Measurements from ENCODE around the gene ARHGEF28.

The ARHGEF28 gene

DNA sequence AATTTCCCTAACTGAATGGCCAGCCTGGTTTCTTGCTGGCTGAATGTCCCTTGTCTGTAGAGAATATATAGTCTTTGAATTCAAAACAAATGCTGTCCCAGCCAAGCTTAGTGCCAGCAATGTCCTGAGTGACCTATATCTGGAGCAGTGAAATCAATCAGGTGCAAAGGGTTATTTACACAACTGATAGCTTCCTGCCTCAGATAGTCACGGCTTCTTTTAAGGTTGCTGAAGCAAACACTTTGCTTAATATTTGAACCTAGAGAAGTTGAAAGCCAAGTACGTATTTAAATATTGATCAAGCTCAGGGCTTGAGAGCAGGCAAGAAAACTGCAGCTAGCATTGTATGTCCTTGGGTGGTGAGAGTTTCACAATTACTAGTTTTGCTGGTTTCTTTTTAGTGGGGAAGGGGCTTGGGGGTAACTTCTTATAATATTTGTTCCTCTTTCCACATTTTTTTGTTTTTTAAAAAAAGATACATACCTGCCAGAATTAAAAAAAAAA, 2.0 kb upstream of the ARHGEF28 start:
- DNase-seq = no peak

DNA sequence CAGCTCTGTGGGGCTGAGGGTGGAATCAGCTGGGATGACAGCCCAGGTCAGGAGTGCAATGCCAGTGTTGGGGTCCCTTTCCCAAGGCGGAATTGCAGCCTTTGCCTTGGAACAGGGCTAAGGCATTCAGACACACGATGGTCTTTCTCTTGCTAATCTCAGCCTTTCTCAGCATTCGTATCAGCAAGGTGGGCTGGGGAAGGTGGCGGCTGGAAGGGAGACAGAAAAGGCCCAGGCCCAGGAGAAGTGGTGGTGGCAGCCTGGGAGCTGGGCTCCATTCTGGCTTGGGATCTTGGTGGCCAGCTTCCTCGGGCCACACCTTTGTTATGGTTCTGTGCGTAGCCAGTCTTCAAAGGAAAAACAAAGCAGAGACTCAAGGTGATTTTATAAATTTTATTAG, 1.1 kb upstream of the ARHGEF28 start:
- no peak for DNase-seq

DNA sequence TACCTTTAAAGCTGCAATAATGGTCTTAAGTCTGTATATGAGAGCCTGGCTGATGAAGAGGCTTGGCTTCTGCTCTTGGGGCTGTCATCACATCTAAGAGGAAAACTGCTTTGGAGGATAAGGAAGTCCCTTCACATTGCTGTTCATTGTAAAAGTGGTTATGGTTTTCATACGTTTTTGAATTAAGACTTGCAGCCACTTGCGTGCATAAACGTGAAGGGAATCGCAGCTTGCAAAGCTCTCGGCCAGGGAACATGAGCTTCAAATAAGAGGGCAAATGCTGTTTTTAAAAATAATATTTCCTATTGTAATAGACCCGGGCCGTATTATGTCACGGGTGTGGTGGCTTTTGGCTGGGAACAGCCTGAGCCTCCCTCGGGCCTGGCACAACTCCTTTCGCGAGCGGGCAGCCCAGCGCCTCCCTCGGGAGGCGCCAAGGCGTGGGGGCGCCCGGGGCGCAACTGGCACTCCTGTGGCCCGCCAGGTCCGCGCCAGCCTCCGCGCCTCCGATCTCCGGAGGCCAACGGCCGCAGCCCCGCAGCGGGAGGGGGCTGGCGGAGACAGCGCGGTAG, 538 bp upstream of the ARHGEF28 start:
- peak; percentile 72 for DNase-seq

DNA sequence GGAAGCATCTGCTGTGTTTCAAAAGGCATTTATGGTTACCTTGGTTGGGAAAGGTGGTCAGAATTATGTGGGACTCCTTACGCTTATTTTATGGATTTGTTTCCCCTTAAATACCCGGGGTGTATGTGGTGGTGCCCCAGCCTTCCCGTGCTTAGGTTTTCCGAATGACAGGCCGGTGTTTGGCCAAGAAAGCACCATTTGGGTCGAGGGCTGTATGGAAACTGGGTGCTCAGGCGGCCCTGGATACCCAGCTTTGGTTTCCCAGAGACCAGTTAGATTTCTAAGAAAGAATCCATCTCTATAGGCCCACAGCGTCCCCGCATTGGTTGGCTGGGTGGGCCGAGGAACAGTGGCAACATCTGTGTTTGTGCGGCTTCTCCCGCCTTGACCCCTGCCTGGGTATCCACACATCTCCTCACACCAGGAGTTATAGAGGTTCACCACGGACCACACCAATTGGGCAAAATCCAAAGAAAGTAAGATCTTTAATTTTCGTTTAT, 868 bp downstream of the ARHGEF28 start:
- DNase-seq = no peak

DNA sequence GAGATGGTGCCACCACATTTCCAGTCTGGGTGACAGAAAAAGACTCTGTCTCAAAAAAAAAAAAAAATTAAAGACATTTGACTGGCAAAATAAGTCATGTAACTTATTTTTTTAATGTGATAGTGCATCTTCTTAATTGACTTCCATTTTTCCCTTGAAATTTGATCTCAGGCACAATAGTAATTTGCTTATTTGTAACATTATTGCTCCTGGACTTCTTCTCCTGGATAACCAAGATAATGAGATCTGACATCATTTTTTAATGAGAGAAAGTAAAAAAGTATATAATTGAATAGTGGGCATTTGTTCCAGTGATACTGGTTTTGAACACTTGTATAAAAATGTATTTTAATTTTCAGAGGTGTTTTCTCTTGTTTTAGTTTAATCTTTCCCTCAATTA, 3.5 kb downstream of the ARHGEF28 start:
- no peak for DNase-seq

DNA sequence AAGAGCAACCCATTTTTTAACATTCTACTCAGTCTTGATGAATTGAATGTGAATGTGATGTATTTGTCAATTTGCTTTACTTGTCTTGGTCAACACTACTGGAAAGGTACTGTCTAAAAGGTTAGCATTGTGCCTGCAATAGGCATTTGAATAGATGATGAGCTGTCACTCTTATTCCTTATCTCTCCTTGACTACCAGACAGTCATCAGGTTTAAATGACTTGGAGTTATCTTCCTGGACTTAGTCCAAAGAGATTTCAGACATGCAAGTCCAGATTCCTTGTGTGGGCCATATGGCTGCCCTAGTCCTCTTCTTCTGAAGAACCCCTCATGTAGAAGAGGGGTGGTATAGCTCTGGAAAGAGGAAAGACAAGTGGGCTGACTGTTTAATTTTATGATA, 4.8 kb downstream of the ARHGEF28 start:
- no peak for DNase-seq

DNA sequence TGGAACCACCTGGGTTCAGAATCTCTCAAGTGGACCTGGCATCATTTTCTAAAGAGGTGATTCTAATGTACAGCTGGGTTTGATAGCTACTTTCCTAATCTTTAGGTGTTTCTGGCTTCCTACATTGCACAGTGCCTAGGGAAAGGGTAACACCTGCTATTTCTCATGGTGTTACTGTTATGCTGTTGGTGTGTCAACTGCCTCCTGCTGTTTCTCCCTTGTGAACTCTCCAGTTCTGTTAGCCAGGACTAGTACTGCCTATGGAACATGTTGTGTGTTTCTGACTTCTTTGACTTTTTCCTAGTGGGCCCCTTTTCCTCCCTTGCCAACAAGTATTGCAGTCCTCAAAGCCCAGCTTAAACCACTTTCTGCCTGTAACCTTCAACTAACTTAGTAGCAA, 5.5 kb downstream of the ARHGEF28 start:
- DNase-seq = no peak

DNA sequence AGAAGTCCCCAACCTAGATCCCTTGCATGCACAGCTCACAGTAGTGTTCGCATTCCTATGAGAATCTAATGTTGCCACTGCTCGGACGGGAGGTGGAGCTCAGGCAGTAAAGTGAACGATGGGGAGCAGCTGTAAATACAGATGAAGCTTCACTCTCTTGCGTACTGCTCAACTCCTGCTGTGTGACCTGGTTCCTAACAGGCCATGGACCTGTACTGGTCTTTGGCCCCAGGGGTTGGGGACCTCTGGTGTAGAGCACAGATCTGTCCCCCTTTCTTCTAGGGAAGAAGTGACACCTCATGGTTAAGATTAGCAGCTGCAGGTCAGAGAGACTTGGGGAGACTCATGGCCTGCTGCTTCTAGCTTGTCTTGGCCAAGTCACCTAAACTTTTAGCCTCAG, 7.1 kb downstream of the ARHGEF28 start:
- DNase-seq = no peak

DNA sequence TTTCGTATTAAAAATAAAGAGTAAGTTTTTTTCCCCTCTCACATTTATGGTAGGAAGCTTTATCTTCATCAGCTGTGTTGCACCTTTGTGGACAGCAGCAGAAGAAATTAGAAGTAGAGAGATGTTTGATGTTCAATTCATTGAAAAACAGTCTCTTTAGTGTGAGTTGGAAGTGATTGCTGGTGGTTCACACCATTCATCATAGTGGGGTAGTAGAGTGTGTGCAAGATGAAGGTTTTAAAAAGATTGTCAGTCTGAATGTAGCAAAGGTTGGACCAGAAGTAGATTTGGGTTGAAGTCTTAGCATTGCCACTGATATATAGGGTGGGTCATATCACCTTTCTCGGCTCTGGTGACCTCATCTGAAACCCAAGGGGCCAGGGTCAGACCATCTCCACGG, 10.4 kb downstream of the ARHGEF28 start:
- no peak for DNase-seq

DNA sequence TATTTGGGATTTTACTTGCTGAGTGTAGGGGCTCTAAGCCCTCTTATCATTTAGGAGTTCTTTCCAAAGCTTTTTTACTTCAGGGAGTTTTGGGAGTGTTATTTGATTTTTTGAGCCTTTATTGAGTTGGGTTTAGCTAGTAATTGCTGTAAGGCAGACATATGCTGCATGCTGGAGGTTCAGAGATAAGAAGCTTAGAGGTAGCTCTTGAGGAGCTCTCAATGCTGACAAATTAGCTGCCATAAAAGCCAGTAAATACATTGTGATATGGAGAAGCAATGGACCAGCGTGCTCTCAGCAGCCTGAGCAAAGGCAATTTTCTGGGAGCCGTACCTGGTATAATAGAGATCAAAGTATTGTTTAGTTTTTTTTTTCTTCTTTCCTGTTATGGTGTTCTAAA, 11.6 kb downstream of the ARHGEF28 start:
- DNase-seq = no peak

DNA sequence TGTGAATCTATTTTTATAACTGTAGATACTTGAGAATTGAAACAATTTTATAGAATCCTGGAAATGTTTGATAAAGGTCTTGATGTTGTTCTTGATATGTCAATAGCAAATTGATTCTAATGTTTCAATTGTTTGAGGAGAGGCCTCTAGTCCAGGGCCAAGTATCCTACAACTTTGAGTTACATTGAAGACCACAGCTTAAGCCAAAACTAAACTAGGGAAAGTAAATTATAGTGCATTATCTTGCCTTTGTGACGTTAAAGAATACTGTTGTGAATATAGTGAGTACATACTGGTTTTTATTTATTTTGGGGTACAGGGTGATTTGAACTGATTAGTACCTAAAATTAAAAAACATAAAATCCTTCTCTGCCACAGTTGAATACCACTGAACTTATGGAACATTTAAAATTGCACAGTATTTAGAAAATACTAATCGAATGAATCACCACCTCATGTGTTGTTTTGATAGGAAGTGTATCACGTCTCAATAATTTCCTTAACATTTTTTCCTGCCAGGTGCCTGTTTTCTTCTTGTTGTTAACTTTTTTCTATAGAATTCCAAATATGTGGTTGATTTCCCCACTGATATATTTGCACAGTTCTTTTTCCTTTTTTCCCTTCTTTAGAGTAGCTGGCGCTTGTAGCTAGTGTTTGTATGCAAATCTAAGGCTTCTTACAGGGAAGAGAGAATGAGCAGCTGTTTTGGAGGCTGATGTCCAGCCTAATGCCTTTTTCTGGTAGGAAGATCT, 12.5 kb downstream of the ARHGEF28 start:
- DNase-seq = no peak

DNA sequence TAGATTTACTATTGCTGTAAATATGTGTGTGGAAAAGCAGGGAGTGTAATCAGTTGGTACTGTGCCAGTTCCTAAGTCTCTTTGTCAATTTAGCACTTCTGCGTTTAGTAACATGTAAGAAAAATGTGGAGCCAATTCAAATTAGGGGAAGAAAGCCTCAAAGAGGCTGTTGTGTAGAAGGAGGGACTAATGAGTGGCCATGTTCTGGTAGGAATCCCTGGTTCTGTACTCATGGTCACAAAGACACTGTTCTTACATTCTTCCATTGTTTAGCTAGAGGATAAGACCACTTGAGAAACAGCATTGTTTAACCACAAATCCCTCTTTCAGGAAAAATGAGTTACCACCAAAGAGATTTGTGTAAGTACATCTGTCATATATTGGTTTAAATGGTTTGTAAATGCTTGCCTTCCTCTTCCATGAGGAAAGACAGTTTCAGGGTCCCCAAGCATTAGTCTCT, 14.9 kb downstream of the ARHGEF28 start:
- no peak for DNase-seq

DNA sequence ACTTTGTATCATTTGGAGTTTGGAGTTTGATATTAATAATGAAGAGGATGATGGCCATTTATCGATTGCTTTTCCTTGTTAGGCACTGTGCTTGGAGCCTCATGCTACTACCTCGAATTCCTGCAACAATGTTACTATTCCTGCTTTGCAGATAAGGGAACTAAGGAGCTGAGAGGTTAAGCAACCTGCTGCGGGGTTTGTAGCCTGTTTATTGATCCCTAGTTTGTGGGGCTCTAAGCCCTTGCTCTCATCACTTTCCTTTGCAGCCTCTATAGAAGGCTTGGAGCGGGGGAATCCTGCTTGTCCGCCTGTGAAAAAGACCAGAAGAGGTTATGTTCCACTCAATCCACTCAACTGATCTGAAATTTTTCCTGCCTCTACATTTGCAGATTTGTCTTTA, 15.8 kb downstream of the ARHGEF28 start:
- no peak for DNase-seq

DNA sequence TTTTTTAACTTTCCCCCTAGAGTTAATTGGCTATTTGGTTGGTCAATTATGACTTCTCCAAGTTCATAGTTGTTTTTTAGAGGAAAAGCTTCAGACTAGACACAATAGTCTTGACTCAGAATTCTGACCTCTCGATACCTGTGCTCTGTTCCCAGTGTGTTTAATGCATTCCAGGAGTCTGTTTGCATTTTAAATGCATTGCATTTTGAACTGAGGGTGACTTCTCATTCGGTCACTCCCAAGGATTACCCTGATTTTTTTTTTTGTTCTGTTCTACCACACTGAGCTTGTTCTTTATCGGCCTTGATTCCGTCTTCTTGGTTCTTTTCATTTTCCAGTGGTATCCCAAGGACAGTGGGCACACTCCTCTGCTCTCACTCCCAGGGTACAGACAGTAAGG, 16.3 kb downstream of the ARHGEF28 start:
- DNase-seq = no peak

DNA sequence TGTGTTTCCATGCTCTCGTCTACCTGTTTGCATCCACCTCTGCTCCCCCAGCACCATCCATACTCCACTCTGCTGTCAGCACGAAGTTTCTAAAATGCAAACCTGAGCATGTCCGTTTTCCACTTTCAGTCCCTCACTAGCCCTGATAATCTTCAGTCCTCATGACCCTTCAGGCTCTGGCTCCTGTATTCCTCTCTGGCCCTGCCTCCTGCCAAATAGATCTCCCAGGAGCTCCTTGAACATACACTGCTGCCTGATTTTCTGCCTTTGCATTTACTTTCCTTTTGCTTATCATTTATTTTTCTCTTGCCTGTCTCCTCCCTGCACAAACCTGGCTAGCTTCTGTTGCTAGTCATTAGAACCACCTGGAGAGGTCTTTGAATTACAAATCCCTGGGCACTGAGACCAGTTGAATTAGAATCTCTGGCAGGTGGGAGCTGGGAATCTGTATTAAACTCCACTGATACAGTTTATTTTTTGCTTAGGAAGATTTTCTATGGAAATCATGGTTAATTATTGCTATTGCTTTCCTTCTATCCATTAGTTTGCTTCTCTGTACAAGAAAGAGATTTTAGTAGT, 18.5 kb downstream of the ARHGEF28 start:
- DNase-seq = no peak

DNA sequence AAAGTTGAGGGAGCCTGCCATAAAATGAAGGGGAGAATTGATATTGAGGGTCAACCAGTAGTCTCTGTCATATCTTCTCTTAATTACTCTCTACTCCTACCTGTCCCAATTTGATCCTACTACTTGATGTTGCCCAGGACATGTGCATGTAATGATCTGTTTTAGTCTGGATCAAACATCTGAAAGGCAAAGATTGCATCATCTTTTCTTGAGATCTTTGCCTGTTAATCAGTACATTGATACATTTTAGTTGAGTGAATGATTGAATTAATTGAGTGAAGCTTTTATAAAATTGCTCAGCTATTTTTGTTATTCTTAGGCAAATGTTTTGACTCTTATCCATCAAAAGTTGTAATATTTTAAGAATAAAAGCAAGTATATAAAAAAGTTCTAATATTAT, 21.7 kb downstream of the ARHGEF28 start:
- no peak for DNase-seq

DNA sequence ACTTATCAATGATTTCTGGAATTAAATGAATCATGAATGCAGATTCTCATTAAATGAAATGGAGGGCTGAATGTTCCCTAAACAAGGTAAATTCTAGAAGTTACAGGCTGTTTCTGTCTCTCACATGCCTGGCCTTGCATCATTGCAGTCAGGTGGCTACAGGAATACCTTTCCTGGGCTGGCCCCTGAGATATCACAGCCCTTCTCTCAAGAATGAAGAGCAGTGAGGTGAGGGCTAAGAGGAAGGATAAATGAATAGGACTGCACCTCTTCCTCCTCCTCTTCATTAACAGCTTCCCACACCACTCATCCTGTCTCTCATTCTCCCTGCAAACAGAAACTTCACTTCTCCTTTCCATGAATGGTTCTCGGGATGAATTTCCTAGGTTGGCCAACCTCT, 22.5 kb downstream of the ARHGEF28 start:
- no peak for DNase-seq

DNA sequence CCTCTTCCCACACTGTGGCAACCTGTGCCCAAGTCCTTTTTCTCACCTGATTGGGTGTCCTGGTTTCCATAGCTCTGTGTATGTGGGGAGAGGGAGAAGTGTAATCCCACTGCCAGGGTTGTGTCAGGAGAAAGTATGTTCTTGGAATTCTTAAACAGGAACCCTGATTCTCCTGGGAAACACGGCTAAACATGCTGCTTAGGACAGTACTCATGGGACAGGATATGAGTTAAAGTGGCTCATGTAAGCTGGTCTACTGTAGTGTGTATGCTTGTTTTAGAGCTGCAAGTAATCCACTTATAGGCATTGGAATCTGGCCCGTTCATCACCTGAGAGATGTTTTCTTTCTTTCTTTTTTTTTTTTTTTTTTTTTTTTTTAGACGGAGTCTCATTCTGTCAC, 23.9 kb downstream of the ARHGEF28 start:
- DNase-seq = no peak

DNA sequence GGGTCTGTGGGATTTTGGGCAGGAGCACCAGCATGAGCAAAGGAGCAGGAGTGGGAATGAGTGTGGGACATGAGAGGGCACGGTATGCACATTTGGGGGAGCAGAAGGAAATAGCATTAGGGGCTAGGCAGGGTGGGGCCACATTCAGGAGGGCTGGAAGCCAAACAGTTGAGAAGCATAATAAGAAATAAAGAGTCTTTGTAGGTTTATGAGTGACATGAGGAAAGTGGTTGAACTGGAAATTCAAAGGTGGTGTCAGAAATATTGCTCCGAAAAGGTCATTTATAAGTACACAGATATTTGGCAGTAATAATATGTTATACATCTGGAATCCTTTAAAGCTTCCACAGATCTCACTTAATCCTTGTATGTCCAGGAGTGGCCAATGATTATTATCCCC, 26.4 kb downstream of the ARHGEF28 start:
- no peak for DNase-seq

DNA sequence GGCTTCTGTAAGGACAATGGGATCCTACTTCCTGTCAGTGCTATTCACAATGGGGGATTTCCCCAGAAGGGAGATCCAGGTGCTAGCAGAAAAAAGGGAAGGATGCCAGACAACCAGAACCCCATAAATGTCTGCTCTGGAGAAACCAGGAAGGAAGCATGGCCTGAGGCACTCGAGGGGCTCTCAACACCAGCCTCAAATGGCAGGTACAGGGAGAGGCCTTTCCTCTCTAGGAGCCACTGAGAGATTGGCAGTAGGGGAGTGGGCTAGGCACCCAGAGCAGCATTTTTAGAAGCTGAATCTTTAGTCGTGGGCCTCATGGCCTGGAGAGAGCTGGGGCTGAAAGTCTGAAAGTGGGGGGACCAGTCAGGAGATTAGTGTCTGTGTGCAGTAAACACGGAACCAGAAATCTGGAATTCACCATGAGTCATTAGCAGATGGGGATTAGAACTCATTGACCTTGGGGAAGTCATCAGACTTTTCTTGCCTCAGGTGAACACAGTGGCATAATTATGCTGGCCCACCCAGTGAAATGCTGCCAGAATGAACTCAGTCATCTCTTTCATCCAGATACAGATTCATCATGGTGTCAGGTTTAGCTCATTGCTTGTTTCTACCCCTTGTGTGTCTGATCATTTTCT, 28.3 kb downstream of the ARHGEF28 start:
- no peak for DNase-seq

DNA sequence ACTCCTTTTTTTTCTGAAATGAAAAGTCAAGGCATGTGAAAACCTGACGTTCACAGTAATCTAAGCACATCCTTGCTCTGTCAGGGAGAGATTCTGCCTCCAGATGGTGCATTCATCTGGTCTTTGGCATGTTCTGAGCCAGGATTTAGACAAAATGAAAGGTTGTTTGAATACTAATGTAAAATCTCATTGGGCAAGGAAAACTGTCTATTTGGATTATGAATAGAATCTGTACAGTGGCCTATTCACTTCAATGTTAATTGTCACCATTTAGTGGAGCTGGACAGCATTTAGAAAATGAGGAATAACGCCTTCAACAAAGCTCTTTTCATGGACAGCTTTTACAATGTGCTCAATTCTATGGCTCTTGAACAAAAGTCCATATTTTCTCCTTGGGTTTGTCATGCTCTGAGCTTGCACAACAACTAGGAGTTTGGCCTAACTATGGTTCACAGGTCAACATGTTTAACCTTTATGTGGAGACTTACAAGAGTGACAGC, 28.9 kb downstream of the ARHGEF28 start:
- DNase-seq = no peak

DNA sequence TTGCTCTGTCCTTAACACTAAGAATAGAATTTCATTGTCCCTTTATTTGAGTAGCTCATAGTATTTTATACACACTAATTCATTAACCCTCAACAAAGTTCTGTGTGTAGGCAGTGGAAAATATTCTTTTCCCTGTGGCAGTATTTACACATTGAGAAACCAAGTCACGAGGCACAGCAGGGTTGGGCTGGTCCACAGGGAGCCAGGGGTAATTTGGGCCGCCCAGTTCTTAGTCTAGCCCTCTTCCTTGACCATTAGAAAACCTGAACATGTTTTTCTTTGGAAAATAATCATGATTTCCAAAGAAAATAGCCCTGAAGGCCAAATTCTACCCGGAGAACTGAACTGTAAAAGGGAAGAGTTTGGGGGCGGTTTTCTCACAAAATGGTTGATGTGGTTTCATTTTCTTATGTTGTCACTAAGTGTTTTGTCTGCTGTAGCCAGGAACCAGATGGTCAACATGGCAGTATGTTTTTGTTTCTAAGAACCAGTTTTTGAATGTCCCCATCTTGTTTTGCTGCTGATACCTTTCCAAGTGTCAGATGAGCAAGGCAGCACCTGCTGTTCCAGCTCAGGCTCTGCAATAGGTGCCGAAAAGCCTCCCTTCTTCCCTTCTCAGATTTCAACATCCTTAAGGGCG, 29.6 kb downstream of the ARHGEF28 start:
- no peak for DNase-seq

DNA sequence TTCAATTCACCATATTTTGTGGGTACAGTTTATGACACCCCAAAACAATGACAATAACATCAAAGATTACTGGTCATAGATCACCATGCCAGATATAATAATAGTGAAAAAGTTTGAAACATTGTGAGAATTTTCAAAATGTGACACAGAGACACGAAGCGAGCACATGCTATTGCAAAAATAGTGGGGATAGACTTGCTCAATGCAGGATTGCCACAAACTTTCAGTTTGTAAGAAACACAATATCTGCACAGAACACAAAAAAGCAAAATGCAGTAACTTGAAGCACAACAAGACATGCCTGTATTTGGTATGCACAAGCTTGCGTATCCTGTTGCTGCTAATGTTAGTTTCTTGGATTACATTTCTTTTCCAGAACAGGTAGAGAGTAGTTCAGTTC, 35.8 kb downstream of the ARHGEF28 start:
- DNase-seq = no peak

Data from retina (tissue), 1 donor.